ENCODE data around the gene RAPGEF5. TPM values are rescaled to one million over a fixed set of nuclear protein-coding genes. Genes with fewer than 3 reads are reported as not detected.

The RAPGEF5 gene
- total and polyA plus RNA-seq, 4 donors = 16.1 to 308 (median 61.4) TPM

- no peaks in the 10 kb centered on the region for H3K9me3 ChIP-seq (ENCODE audit: control insufficient read depth in 4 of 4, insufficient read depth in 3 of 4, low read length in 3 of 4)
- no peak overlapping the region for H3K4me3 ChIP-seq
- ATAC-seq (ENCODE audit: insufficient read depth, low FRiP score) = peak; percentile 43
- WGBS, 2 donors = 11 to 19% methylated on average over 6 of the region's 6 CpGs
- H3K9ac ChIP-seq (ENCODE audit: insufficient read depth in 1 of 2, low read length in 2 of 2) = no peak overlapping the region
- no peaks in the 10 kb centered on the region for H3K27me3 ChIP-seq (ENCODE audit: control insufficient read depth in 3 of 3, insufficient read depth in 3 of 3, low read length in 2 of 3)
- TF ChIP-seq CTCF (IDR thresholded peaks at IDR 0.05; ENCODE audit: control extremely low read depth, extremely low read depth) = peak; percentile 91
- H3K4me1 ChIP-seq (ENCODE audit: control insufficient read depth in 5 of 5, insufficient read depth in 5 of 5, low read length in 5 of 5) = no peaks in the 10 kb centered on the region
- DNase-seq = peak; percentile 88 to 95 (median 93)
- H3K36me3 ChIP-seq (ENCODE audit: control insufficient read depth in 4 of 4, insufficient read depth in 4 of 4, low read length in 4 of 4) = peaks cover 0 to 3% (median 0%) of the 10 kb centered on the region in 4 donors
- H3K27ac ChIP-seq (ENCODE audit: low read depth in 1 of 2, low read length in 1 of 2) = no peak overlapping the region
Measured at GRCh38 chr7:22110227-22110839, 246.6 kb downstream of the RAPGEF5 start.

GRCh38 chr7:22109761-22110160, 247.2 kb downstream of the RAPGEF5 start:
- H3K27me3 ChIP-seq (ENCODE audit: control insufficient read depth in 3 of 3, insufficient read depth in 3 of 3, low read length in 2 of 3) = no peaks in the 10 kb centered on the region
- ATAC-seq (ENCODE audit: insufficient read depth, low FRiP score) (no peak), DNase-seq (peak in 1 of 3 donors; percentile 44)
- H3K36me3 ChIP-seq (ENCODE audit: control insufficient read depth in 4 of 4, insufficient read depth in 4 of 4, low read length in 4 of 4) = peaks cover 0 to 3% (median 0%) of the 10 kb centered on the region in 4 donors
- no peak for TF ChIP-seq CTCF (IDR thresholded peaks at IDR 0.05; ENCODE audit: control extremely low read depth, extremely low read depth)
- no peak overlapping the region for H3K4me3 ChIP-seq
- H3K9ac ChIP-seq (ENCODE audit: insufficient read depth in 1 of 2, low read length in 2 of 2) = no peak overlapping the region
- WGBS, 2 donors = 57 to 59% methylated on average over 7 of the region's 7 CpGs
- no peaks in the 10 kb centered on the region for H3K9me3 ChIP-seq (ENCODE audit: control insufficient read depth in 4 of 4, insufficient read depth in 3 of 4, low read length in 3 of 4)
- H3K4me1 ChIP-seq (ENCODE audit: control insufficient read depth in 5 of 5, insufficient read depth in 5 of 5, low read length in 5 of 5) = no peaks in the 10 kb centered on the region
- H3K27ac ChIP-seq (ENCODE audit: low read depth in 1 of 2, low read length in 1 of 2) = no peak overlapping the region

GRCh38 chr7:22108151-22108845, 248.7 kb downstream of the RAPGEF5 start:
- Histone ChIP-seq H3K4me1 (ENCODE audit: control insufficient read depth in 5 of 5, insufficient read depth in 5 of 5, low read length in 5 of 5) (no peaks in the 10 kb centered on the region), H3K4me3 (no peak overlapping the region), H3K27me3 (ENCODE audit: control insufficient read depth in 3 of 3, insufficient read depth in 3 of 3, low read length in 2 of 3) (no peaks in the 10 kb centered on the region), H3K9me3 (ENCODE audit: control insufficient read depth in 4 of 4, insufficient read depth in 3 of 4, low read length in 3 of 4) (no peaks in the 10 kb centered on the region), H3K36me3 (ENCODE audit: control insufficient read depth in 4 of 4, insufficient read depth in 4 of 4, low read length in 4 of 4) (no peaks in the 10 kb centered on the region), H3K27ac (ENCODE audit: low read depth in 1 of 2, low read length in 1 of 2) (no peak overlapping the region), H3K9ac (ENCODE audit: insufficient read depth in 1 of 2, low read length in 2 of 2) (no peak overlapping the region)
- WGBS, 2 donors = 76 to 85% methylated on average over 13 of the region's 13 CpGs
- no peak for TF ChIP-seq CTCF (IDR thresholded peaks at IDR 0.05; ENCODE audit: control extremely low read depth, extremely low read depth)
- ATAC-seq (ENCODE audit: insufficient read depth, low FRiP score) = no peak
- DNase-seq = no peak

All from lung (tissue), 12 donors.